ENCODE data around the gene LSG1.
"Not testable (repeated sequence)": the region's sequence is repeated elsewhere in the genome, so short reads cannot be mapped to it uniquely, and the experiment has no call there.

LSG1 gene

DNA sequence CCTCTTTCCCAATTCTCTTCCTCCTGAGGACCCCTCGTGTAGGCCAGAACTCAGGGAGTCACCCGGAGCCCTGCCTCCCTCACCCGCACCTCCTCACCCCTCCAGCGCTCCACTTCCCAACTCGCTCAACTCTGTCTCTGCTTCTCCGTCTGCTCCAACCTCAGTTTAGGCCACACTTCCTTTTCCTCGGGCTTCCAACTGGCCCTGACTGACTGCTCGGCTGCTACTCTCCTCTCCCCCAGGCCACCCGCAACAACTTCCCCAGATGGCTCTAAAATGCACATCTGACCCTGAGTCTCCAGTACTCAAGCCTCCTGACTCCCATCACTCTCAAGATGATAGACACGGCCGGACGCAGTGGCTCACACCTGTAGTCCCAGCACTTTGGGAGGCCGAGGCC is 62.4 kb downstream of the LSG1 start:
- Histone ChIP-seq H3K4me1 (ENCODE audit: control insufficient read depth in 5 of 5, insufficient read depth in 5 of 5, low read length in 5 of 5) (no peaks in the 10 kb centered on the region), H3K4me3 (ENCODE audit: low read depth in 1 of 5, low read length in 5 of 5) (no peak overlapping the region), H3K36me3 (ENCODE audit: control insufficient read depth in 5 of 5, insufficient read depth in 5 of 5, low read length in 5 of 5) (peaks cover 0 to 21% (median 5%) of the 10 kb centered on the region in 5 donors), H3K27ac (ENCODE audit: low read depth, low read length) (no peak overlapping the region), H3K27me3 (ENCODE audit: control insufficient read depth in 5 of 5, insufficient read depth in 4 of 5, low read length in 5 of 5) (no peaks in the 10 kb centered on the region), H3K9me3 (ENCODE audit: control insufficient read depth in 5 of 5, low read length in 5 of 5) (no peaks in the 10 kb centered on the region), H3K9ac (ENCODE audit: low read length in 5 of 5) (no peak overlapping the region)

DNA sequence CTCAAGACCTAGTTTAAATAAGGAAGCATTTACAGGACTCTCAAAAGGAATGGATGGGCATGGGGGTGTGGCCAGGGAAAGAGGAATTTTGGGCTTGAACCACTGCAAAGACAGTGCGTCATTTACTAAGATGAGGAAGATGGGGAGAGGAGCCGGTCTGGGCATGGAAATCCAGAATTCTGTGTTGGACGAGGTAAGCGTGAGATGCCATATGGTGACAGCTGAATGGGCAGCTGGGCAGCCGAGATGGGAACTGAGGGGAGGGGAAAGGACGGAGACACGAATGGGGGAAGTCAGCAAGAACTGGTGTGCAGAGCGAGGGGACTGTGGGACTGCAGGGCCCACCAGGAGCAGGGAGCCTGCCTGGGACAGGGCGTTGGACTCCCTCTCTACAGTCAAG is 63.0 kb downstream of the LSG1 start:
- Histone ChIP-seq H3K4me1 (ENCODE audit: control insufficient read depth in 5 of 5, insufficient read depth in 5 of 5, low read length in 5 of 5) (no peaks in the 10 kb centered on the region), H3K27ac (ENCODE audit: low read depth, low read length) (no peak overlapping the region), H3K4me3 (ENCODE audit: low read depth in 1 of 5, low read length in 5 of 5) (no peak overlapping the region)

GRCh38 chr3:194607592-194608389 is 64.2 kb downstream of the LSG1 start:
- H3K4me3 ChIP-seq (ENCODE audit: low read depth in 1 of 5, low read length in 5 of 5): no peak overlapping the region
- no peaks in the 10 kb centered on the region for H3K4me1 ChIP-seq (ENCODE audit: control insufficient read depth in 5 of 5, insufficient read depth in 5 of 5, low read length in 5 of 5)
- H3K9me3 ChIP-seq (ENCODE audit: control insufficient read depth in 5 of 5, low read length in 5 of 5): no peaks in the 10 kb centered on the region
- H3K36me3 ChIP-seq (ENCODE audit: control insufficient read depth in 5 of 5, insufficient read depth in 5 of 5, low read length in 5 of 5): peaks cover 0 to 33% (median 15%) of the 10 kb centered on the region in 5 donors
- no peaks in the 10 kb centered on the region for H3K27me3 ChIP-seq (ENCODE audit: control insufficient read depth in 5 of 5, insufficient read depth in 4 of 5, low read length in 5 of 5)
- no peak overlapping the region for H3K27ac ChIP-seq (ENCODE audit: low read depth, low read length)
- no peak overlapping the region for H3K9ac ChIP-seq (ENCODE audit: low read length in 5 of 5)

More for the DNA sequence above, 63.0 kb downstream of the LSG1 start:
- H3K36me3 ChIP-seq (ENCODE audit: control insufficient read depth in 5 of 5, insufficient read depth in 5 of 5, low read length in 5 of 5): peaks cover 0 to 27% (median 11%) of the 10 kb centered on the region in 5 donors
- H3K9ac ChIP-seq (ENCODE audit: low read length in 5 of 5): no peak overlapping the region
- no peaks in the 10 kb centered on the region for H3K9me3 ChIP-seq (ENCODE audit: control insufficient read depth in 5 of 5, low read length in 5 of 5)
- H3K27me3 ChIP-seq (ENCODE audit: control insufficient read depth in 5 of 5, insufficient read depth in 4 of 5, low read length in 5 of 5): no peaks in the 10 kb centered on the region

DNA sequence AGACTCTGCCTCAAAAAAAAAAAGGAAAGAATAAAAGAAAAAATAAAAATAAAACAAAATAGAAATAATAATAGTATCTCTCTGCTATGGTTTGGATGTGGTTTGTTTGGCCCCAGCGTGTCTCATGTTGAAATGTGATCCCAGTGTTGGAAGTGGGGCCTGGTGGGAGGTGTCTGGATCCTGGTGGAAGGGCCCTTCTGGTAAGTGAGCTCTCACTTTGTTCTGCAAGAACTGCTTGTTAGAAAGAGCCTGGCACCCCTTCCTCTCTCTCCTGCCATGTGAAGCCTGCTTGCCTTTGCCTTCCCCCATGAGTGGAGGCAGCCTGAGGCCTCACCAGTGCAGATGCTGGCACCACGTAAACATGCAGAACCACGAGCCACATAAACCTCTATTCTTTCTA is 65.0 kb downstream of the LSG1 start:
- no peaks in the 10 kb centered on the region for H3K27me3 ChIP-seq (ENCODE audit: control insufficient read depth in 5 of 5, insufficient read depth in 4 of 5, low read length in 5 of 5)
- H3K9me3 ChIP-seq (ENCODE audit: control insufficient read depth in 5 of 5, low read length in 5 of 5): no peaks in the 10 kb centered on the region
- H3K27ac ChIP-seq (ENCODE audit: low read depth, low read length): no peak overlapping the region
- H3K36me3 ChIP-seq (ENCODE audit: control insufficient read depth in 5 of 5, insufficient read depth in 5 of 5, low read length in 5 of 5): peaks cover 0 to 37% (median 18%) of the 10 kb centered on the region in 5 donors
- H3K9ac ChIP-seq (ENCODE audit: low read length in 5 of 5): no peak overlapping the region
- H3K4me3 ChIP-seq (ENCODE audit: low read depth in 1 of 5, low read length in 5 of 5): no peak overlapping the region
- H3K4me1 ChIP-seq (ENCODE audit: control insufficient read depth in 5 of 5, insufficient read depth in 5 of 5, low read length in 5 of 5): no peaks in the 10 kb centered on the region

DNA sequence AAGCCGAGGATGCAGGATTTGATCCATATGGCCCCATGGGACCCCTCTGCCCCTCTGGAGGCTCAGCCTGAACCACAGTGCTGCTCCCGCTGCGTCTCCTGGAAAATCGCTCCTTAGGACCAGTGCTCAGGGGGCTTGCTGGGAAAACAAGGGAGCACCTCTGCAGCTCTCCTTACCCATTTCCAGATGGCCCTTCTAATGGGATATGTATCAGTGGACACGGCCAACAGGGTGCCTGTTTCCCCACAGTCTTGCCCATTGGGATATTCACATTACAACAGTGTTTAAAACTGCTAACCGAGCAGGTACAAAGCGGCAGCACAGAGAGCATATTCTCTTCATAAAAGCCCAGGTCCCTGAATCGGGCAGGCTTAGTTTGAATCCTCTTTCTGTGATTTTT is 65.8 kb downstream of the LSG1 start:
- Histone ChIP-seq H3K4me3 (ENCODE audit: low read depth in 1 of 5, low read length in 5 of 5) (no peak overlapping the region), H3K4me1 (ENCODE audit: control insufficient read depth in 5 of 5, insufficient read depth in 5 of 5, low read length in 5 of 5) (no peaks in the 10 kb centered on the region), H3K27ac (ENCODE audit: low read depth, low read length) (no peak overlapping the region), H3K9ac (ENCODE audit: low read length in 5 of 5) (no peak overlapping the region), H3K9me3 (ENCODE audit: control insufficient read depth in 5 of 5, low read length in 5 of 5) (no peaks in the 10 kb centered on the region), H3K36me3 (ENCODE audit: control insufficient read depth in 5 of 5, insufficient read depth in 5 of 5, low read length in 5 of 5) (peaks cover 0 to 40% (median 21%) of the 10 kb centered on the region in 5 donors), H3K27me3 (ENCODE audit: control insufficient read depth in 5 of 5, insufficient read depth in 4 of 5, low read length in 5 of 5) (no peaks in the 10 kb centered on the region)

DNA sequence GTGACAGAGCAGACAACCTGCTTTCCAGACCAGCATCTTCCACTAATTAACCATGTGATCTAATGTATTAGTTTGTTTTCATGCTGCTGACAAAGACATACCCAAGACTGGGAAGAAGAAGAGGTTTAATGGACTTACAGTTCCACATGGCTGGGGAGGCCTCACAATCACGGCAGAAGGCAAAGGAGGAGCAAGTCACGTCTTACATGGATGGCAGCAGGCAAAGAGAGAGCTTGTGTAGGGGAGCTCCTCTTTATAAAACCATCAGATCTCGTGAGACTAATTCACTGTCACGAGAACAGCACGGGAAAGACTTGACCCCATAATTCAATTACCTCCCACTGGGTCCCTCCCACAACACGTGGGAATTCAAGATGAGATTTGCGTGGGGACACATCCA is 66.7 kb downstream of the LSG1 start:
- H3K9me3 ChIP-seq (ENCODE audit: control insufficient read depth in 5 of 5, low read length in 5 of 5): not testable (repeated sequence)
- peaks cover 0 to 40% (median 21%) of the 10 kb centered on the region in 5 donors for H3K36me3 ChIP-seq (ENCODE audit: control insufficient read depth in 5 of 5, insufficient read depth in 5 of 5, low read length in 5 of 5)

DNA sequence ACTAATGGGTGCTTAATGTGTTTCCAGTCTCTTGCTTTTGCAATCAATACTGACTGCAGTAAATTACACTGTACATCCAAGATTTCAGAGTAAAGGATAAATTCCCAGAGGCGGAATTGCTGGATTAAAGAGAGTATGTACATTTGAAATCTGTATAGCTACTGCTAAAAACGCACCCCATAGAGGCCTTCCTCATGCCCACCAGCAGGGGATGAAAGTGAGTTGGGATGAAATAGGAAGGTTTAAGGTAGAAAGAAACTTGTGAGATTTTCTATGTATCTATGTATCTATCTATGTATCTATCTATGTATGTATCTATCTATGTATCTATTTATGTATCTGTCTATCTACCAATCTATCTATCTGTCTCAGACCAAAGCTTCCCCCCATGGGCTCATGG is 67.2 kb downstream of the LSG1 start:
- H3K27ac ChIP-seq (ENCODE audit: low read depth, low read length): no peak overlapping the region
- peaks cover 0 to 40% (median 21%) of the 10 kb centered on the region in 5 donors for H3K36me3 ChIP-seq (ENCODE audit: control insufficient read depth in 5 of 5, insufficient read depth in 5 of 5, low read length in 5 of 5)
- H3K9me3 ChIP-seq (ENCODE audit: control insufficient read depth in 5 of 5, low read length in 5 of 5): no peaks in the 10 kb centered on the region
- H3K4me1 ChIP-seq (ENCODE audit: control insufficient read depth in 5 of 5, insufficient read depth in 5 of 5, low read length in 5 of 5): no peaks in the 10 kb centered on the region
- no peak overlapping the region for H3K9ac ChIP-seq (ENCODE audit: low read length in 5 of 5)
- H3K27me3 ChIP-seq (ENCODE audit: control insufficient read depth in 5 of 5, insufficient read depth in 4 of 5, low read length in 5 of 5): no peaks in the 10 kb centered on the region
- H3K4me3 ChIP-seq (ENCODE audit: low read depth in 1 of 5, low read length in 5 of 5): no peak overlapping the region

More for the DNA sequence above, 66.7 kb downstream of the LSG1 start:
- H3K27ac ChIP-seq (ENCODE audit: low read depth, low read length); H3K4me3 ChIP-seq (ENCODE audit: low read depth in 1 of 5, low read length in 5 of 5); H3K4me1 ChIP-seq (ENCODE audit: control insufficient read depth in 5 of 5, insufficient read depth in 5 of 5, low read length in 5 of 5); H3K9ac ChIP-seq (ENCODE audit: low read length in 5 of 5); H3K27me3 ChIP-seq (ENCODE audit: control insufficient read depth in 5 of 5, insufficient read depth in 4 of 5, low read length in 5 of 5): not testable (repeated sequence)

- H3K27me3 ChIP-seq (ENCODE audit: control insufficient read depth in 5 of 5, insufficient read depth in 4 of 5, low read length in 5 of 5): no peaks in the 10 kb centered on the region
- no peaks in the 10 kb centered on the region for H3K9me3 ChIP-seq (ENCODE audit: control insufficient read depth in 5 of 5, low read length in 5 of 5)
- H3K4me3 ChIP-seq (ENCODE audit: low read depth in 1 of 5, low read length in 5 of 5): no peak overlapping the region
- no peak overlapping the region for H3K9ac ChIP-seq (ENCODE audit: low read length in 5 of 5)
- H3K36me3 ChIP-seq (ENCODE audit: control insufficient read depth in 5 of 5, insufficient read depth in 5 of 5, low read length in 5 of 5): peaks cover 0 to 36% (median 19%) of the 10 kb centered on the region in 5 donors
- H3K4me1 ChIP-seq (ENCODE audit: control insufficient read depth in 5 of 5, insufficient read depth in 5 of 5, low read length in 5 of 5): peaks cover 0 to 1% (median under 1%) of the 10 kb centered on the region in 5 donors
- no peak overlapping the region for H3K27ac ChIP-seq (ENCODE audit: low read depth, low read length)
These were observed 67.9 kb downstream of the LSG1 start for GRCh38 chr3:194604126-194604525.

DNA sequence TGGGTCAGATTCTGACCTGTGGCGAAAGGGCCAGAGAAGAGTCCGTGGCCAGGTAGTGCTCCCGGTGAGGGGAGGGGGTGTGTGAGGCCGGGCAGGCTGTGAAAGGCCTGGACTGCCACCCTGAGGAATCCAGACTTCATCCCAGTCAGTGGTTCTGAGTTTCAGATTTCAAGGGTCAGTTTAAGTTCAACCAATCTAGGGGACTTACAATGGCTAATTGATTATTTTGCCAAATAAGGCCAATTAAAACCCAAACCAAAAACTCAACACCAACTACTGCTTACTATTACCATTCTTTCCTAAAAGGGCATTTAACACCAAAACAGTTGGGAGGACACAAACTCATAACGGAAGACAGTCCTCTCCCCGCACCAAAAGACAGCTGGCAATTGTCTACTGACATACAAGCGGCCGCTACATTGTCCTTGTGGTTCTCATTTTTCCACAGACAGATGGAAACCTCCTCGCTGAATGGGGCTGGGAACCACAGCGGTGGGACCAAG is 69.3 kb downstream of the LSG1 start:
- Histone ChIP-seq H3K27ac (ENCODE audit: low read depth, low read length) (no peak overlapping the region), H3K9me3 (ENCODE audit: control insufficient read depth in 5 of 5, low read length in 5 of 5) (no peaks in the 10 kb centered on the region), H3K4me3 (ENCODE audit: low read depth in 1 of 5, low read length in 5 of 5) (no peak overlapping the region), H3K36me3 (ENCODE audit: control insufficient read depth in 5 of 5, insufficient read depth in 5 of 5, low read length in 5 of 5) (peaks cover 0 to 39% (median 18%) of the 10 kb centered on the region in 5 donors), H3K9ac (ENCODE audit: low read length in 5 of 5) (no peak overlapping the region), H3K27me3 (ENCODE audit: control insufficient read depth in 5 of 5, insufficient read depth in 4 of 5, low read length in 5 of 5) (no peaks in the 10 kb centered on the region), H3K4me1 (ENCODE audit: control insufficient read depth in 5 of 5, insufficient read depth in 5 of 5, low read length in 5 of 5) (peaks cover 0 to 10% (median 4%) of the 10 kb centered on the region in 5 donors)

- H3K4me3 ChIP-seq (ENCODE audit: low read depth in 1 of 5, low read length in 5 of 5): no peak overlapping the region
These were observed 73.0 kb downstream of the LSG1 start for GRCh38 chr3:194598771-194599557.

More at GRCh38 chr3:194598771-194599557, 73.0 kb downstream of the LSG1 start:
- Histone ChIP-seq H3K9me3 (ENCODE audit: control insufficient read depth in 5 of 5, low read length in 5 of 5) (no peaks in the 10 kb centered on the region), H3K27ac (ENCODE audit: low read depth, low read length) (no peak overlapping the region), H3K4me1 (ENCODE audit: control insufficient read depth in 5 of 5, insufficient read depth in 5 of 5, low read length in 5 of 5) (peaks cover 0 to 17% (median 7%) of the 10 kb centered on the region in 5 donors), H3K36me3 (ENCODE audit: control insufficient read depth in 5 of 5, insufficient read depth in 5 of 5, low read length in 5 of 5) (peaks cover 0 to 33% (median 11%) of the 10 kb centered on the region in 5 donors), H3K9ac (ENCODE audit: low read length in 5 of 5) (no peak overlapping the region), H3K27me3 (ENCODE audit: control insufficient read depth in 5 of 5, insufficient read depth in 4 of 5, low read length in 5 of 5) (no peaks in the 10 kb centered on the region)

All from subcutaneous abdominal adipose tissue (tissue), 5 donors.